ENCODE results near the gene KDM2A.

The KDM2A gene

GRCh38 chr11:67264877-67265632, 146.0 kb downstream of the KDM2A start:
- no peaks in the 10 kb centered on the region for H3K9me3 ChIP-seq
- 0 out of 2 replicates have a peak, but pooled peaks cover 2% of the 10 kb centered on the region for H4K20me1 ChIP-seq
- H3K36me3 ChIP-seq: peaks cover 31% of the 10 kb centered on the region
- peak overlapping the region; percentile 24 for H3K27ac ChIP-seq
- H3K4me3 ChIP-seq: no peak overlapping the region
- peak overlapping the region; percentile 85 for H3K4me2 ChIP-seq
- TF ChIP-seq Cebpa-rat (IDR thresholded peaks at IDR 0.05): no peak
- H3K4me1 ChIP-seq: peaks cover 66% of the 10 kb centered on the region
- peaks cover 22% of the 10 kb centered on the region for H3K27me3 ChIP-seq
- H3K9ac ChIP-seq: no peak overlapping the region; the same call in 1 of the 2 replicates

GRCh38 chr11:67265633-67266448, 146.8 kb downstream of the KDM2A start:
- H3K27me3 ChIP-seq: peaks cover 14% of the 10 kb centered on the region
- H3K36me3 ChIP-seq: peaks cover 39% of the 10 kb centered on the region
- H3K4me3 ChIP-seq: peak overlapping the region; percentile 99
- H3K9ac ChIP-seq: peak overlapping the region; percentile 100
- no peak for TF ChIP-seq Cebpa-rat (IDR thresholded peaks at IDR 0.05)
- H3K9me3 ChIP-seq: no peaks in the 10 kb centered on the region
- H3K27ac ChIP-seq: peak overlapping the region; percentile 100
- H3K4me2 ChIP-seq: peak overlapping the region; percentile 85
- peaks cover 74% of the 10 kb centered on the region for H3K4me1 ChIP-seq
- peaks cover 10% of the 10 kb centered on the region for H4K20me1 ChIP-seq

GRCh38 chr11:67266449-67267187, 147.6 kb downstream of the KDM2A start, which contains the start of gene GRK2:
GRK2 (plus strand) TSS chr11:67266473; CDS start chr11:67266700, 227 bp downstream.
- Histone ChIP-seq H3K27me3 (peaks cover 7% of the 10 kb centered on the region), H3K4me1 (peaks cover 76% of the 10 kb centered on the region), H3K4me3 (peak within 1 kb of the TSS; percentile 99), H4K20me1 (peaks cover 18% of the 10 kb centered on the region), H3K9ac (peak within 1 kb of the TSS; percentile 100), H3K36me3 (peaks cover 40% of the 10 kb centered on the region), H3K4me2 (peak within 1 kb of the TSS; percentile 99), H3K9me3 (no peaks in the 10 kb centered on the region), H3K27ac (peak within 1 kb of the TSS; percentile 100)
- no peak for TF ChIP-seq Cebpa-rat (IDR thresholded peaks at IDR 0.05)

GRCh38 chr11:67267188-67268080, 148.4 kb downstream of the KDM2A start:
- Histone ChIP-seq H3K27me3 (no peaks in the 10 kb centered on the region), H3K4me2 (peak overlapping the region; percentile 99), H3K4me3 (peak overlapping the region; percentile 99), H3K4me1 (peaks cover 76% of the 10 kb centered on the region), H3K9me3 (no peaks in the 10 kb centered on the region), H3K27ac (peak overlapping the region; percentile 100), H3K36me3 (peaks cover 46% of the 10 kb centered on the region), H3K9ac (peak overlapping the region; percentile 100), H4K20me1 (peaks cover 25% of the 10 kb centered on the region)
- no peak for TF ChIP-seq Cebpa-rat (IDR thresholded peaks at IDR 0.05)

- Histone ChIP-seq H3K36me3 (peaks cover 55% of the 10 kb centered on the region), H3K4me2 (peak overlapping the region; percentile 99), H3K9me3 (no peaks in the 10 kb centered on the region), H3K4me1 (peaks cover 76% of the 10 kb centered on the region), H4K20me1 (peaks cover 33% of the 10 kb centered on the region), H3K4me3 (peak overlapping the region; percentile 99), H3K9ac (peak overlapping the region; percentile 100), H3K27ac (peak overlapping the region; percentile 100), H3K27me3 (no peaks in the 10 kb centered on the region)
- no peak; the same call in 1 of the 2 replicates for TF ChIP-seq Cebpa-rat (IDR thresholded peaks at IDR 0.05)
These were observed 149.3 kb downstream of the KDM2A start for GRCh38 chr11:67268081-67268961.

GRCh38 chr11:67268962-67269268, 149.9 kb downstream of the KDM2A start:
- TF ChIP-seq Cebpa-rat (IDR thresholded peaks at IDR 0.05): no peak
- Histone ChIP-seq H3K4me2 (peak overlapping the region; percentile 99), H3K4me3 (peak overlapping the region; percentile 99), H3K9ac (peak overlapping the region; percentile 100), H4K20me1 (peaks cover 33% of the 10 kb centered on the region), H3K9me3 (no peaks in the 10 kb centered on the region), H3K27me3 (no peaks in the 10 kb centered on the region), H3K4me1 (peaks cover 76% of the 10 kb centered on the region), H3K36me3 (peaks cover 60% of the 10 kb centered on the region), H3K27ac (peak overlapping the region; percentile 100)

GRCh38 chr11:67269401-67270255, 150.6 kb downstream of the KDM2A start:
- Histone ChIP-seq H3K36me3 (peaks cover 67% of the 10 kb centered on the region), H3K9me3 (no peaks in the 10 kb centered on the region), H3K4me2 (peak overlapping the region; percentile 99), H3K4me1 (peaks cover 76% of the 10 kb centered on the region), H3K4me3 (peak overlapping the region; percentile 99), H3K27me3 (no peaks in the 10 kb centered on the region), H4K20me1 (peaks cover 33% of the 10 kb centered on the region), H3K27ac (peak overlapping the region; percentile 100), H3K9ac (peak overlapping the region; percentile 100)
- TF ChIP-seq Cebpa-rat (IDR thresholded peaks at IDR 0.05): no peak
